Dermis blood vessel endothelial cell (primary cell): ENCODE data around the gene RAB11FIP2. TPM values are rescaled to one million over a fixed set of nuclear protein-coding genes. Genes with fewer than 3 reads are reported as not detected.
"Not testable (repeated sequence)": the region's sequence is repeated elsewhere in the genome, so short reads cannot be mapped to it uniquely, and the experiment has no call there.

ENCODE experiments used
- DNase-seq: peaks from one replicate; pipeline ENCODE4 v3.0.0; 2010
- total RNA-seq: library from RNA; depleted of rRNA; stranded (reverse); fragments of >200 nt; gene quantifications from 2 replicates; pipeline ENCODE4 v1.2.3, GENCODE V29; 2014

The RAB11FIP2 gene
- total RNA-seq: 11.1 TPM in 2 replicates

- DNase-seq: peak; percentile 94
Measured at GRCh38 chr10:118046395-118047156, at the start of gene RAB11FIP2. TSS of gene RAB11FIP2 (minus strand) at chr10:118046941. CDS start at chr10:118046163, 778 bp downstream.

DNA sequence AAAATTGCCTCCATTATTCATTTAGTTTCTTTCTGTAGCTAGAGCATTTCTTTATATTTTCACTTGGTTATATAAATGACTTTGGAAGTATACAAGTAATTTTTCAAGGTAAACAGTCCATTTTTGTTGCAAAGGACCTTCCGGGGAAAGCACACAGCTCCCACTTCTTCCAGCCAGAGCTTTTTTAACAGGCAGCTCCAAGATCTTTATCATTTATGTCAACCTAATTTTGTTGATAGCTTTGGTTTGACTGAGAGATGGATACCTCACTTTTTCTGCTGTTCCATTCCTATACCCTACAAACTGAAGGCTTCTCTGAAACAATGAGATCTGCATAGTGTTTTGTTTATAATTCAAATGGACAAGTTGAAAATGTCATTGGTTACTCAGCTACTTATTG, 49.3 kb upstream of the RAB11FIP2 start:
- no peak for DNase-seq

DNA sequence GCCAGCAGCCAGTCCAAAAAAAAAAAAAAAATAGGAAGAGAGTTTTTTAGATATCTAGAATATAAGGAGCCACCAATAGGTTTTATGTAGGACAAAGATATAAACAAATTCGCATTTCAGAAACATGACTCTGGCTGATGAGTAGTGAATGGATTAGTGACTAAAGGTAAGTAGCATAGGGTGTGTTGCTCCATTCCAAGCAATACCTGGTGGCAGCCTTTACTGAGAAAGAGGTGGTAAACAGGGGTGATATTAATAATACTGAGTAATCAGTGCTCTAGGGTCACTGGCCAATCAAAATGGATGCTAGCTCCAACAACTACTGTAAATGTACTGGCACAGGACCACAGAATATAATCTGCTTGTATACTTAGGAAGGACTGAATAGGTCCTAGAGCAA, 45.5 kb upstream of the RAB11FIP2 start:
- DNase-seq: no peak

- DNase-seq: no peak
Measured at GRCh38 chr10:118080817-118081216, 34.1 kb upstream of the RAB11FIP2 start.

DNA sequence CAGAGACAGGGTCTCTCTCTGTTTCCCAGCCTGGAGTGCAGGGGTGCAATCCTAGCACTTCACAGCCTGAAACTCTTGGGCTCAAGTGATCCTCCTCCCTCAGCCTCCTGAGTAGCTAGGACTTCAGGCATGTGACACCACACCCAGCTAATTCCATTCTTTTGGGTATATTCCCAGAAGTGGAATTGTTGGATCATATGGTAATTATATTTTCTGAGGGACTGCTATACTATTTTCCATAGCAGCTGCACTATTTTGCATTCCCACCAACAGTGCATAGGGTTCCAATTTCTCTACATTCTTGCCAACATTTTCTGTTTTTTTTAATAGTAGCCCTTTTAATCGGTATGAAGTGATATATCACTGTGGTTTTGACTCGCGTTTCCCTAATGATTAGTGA, 30.0 kb upstream of the RAB11FIP2 start:
- DNase-seq: no peak

- DNase-seq: no peak
Measured at GRCh38 chr10:118072840-118073239, 26.1 kb upstream of the RAB11FIP2 start.

- DNase-seq: not testable (repeated sequence)
Measured at GRCh38 chr10:118067389-118067788, 20.6 kb upstream of the RAB11FIP2 start.

- DNase-seq: no peak
Measured at GRCh38 chr10:118062798-118063238, 16.1 kb upstream of the RAB11FIP2 start.

- no peak for DNase-seq
Measured at GRCh38 chr10:118058371-118058770, 11.6 kb upstream of the RAB11FIP2 start.

DNA sequence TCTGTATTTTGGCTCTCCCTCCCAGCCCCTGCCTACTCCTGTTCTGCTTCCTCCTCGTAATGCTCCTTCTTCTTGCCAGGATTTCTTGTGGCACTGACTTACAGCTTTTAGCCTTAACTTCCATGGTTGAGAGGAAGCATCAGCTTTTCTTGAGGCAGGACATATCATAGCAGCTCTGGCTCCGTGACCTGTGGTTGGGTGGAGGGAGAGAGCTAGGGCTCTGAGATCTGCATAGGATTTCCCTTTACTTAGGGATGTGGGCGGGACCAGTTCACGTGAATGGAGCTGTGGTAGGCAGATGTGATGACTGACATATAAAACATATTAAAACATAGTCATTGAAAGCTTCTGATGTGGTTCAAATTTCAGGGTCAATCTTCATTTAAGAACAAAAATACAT, 10.6 kb upstream of the RAB11FIP2 start:
- no peak for DNase-seq

DNA sequence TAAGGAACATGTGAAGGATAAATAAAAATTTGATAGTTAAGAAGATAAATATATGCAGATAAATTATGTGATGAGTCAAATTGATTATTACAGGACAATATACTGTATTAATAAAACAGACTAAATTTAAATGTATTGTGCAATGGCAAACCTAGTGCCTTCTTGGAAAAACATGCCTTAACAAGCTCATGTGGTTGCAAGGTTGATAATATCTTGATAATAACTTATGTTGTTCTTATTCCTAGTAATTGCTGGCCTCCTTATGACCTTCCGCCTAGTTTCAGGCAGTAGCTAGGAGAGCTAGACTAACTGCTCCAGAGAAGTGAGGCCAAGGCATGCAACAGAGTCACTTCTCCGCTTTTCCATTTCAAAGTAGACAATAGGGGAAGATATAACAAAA, 7.6 kb upstream of the RAB11FIP2 start:
- DNase-seq: no peak

- DNase-seq: no peak
Measured at GRCh38 chr10:118052816-118053215, 6.1 kb upstream of the RAB11FIP2 start.

DNA sequence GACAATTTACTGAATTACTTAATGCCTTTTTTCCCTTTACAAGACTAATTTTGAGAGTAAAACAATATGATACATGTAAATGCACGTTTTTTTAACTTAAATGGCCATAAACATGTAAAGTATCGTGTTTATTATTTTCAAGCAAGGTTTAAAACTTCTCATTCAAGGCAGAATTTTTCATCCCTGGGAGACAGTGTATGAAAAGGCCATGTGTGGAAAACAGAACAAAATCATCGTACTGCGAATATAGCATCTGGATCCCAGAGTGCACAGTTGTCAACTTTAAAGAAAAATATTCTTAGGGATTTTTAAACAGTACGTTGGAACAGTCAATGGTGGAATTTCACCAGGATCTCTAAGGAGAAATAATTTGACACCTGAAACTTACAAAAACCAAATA, 1.1 kb upstream of the RAB11FIP2 start:
- DNase-seq: no peak

- no peak for DNase-seq
Measured at GRCh38 chr10:118047157-118047719, 497 bp upstream of the RAB11FIP2 start.

- DNase-seq: peak; percentile 50
Measured at GRCh38 chr10:118045837-118046394, 825 bp downstream of the RAB11FIP2 start.

DNA sequence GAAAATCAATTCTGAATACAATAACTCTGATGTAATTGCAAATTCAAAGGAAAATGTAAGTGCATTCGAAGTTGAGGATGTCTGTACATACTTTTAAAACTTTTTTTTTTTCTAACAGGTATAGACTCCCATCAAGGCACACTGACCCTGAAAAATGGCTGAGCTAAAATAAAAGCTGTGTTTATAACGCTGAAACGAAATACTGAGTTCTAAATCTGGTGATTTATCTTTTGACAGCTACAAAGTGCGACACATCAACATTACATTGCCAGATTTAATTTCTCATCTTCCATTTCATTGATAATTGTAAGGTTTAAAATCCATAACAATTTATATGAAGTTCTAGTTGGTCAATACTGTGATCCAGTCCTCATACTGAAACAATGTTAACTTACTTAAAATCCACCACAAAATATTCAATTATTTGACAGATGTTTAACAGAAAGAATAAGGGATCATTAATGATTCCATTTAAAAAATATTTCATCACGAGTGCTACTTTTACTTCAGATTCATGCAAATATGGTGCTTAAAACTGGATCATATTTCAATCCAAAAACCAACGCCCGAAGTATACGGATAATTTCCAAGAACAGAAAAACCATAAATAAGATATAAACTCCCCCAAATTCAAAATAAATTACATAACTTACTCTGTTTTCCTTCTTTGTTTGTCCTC, 1.4 kb downstream of the RAB11FIP2 start:
- no peak for DNase-seq

- DNase-seq: no peak
Measured at GRCh38 chr10:118042827-118043242, 3.9 kb downstream of the RAB11FIP2 start.

GRCh38 chr10:118042336-118042735, 4.4 kb downstream of the RAB11FIP2 start:
- DNase-seq: no peak

DNA sequence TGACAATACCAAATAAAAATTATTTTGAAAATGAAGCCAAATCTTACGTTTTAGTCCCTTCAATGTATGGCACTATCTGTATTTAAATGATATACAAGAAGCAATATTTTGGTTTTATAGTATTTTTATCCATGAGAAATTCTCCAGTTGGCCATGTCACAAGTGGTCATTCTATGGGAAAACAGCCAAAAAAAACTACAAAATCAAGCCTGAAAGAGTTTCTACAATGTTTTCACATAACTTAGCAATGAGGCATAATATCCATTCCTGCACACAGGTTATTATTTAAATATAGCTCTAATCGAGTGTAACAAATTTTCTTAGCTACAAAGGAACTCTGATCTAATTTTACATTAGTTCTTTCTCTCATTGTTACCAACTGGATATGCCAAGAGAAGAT, 5.4 kb downstream of the RAB11FIP2 start:
- peak; percentile 73 for DNase-seq

DNA sequence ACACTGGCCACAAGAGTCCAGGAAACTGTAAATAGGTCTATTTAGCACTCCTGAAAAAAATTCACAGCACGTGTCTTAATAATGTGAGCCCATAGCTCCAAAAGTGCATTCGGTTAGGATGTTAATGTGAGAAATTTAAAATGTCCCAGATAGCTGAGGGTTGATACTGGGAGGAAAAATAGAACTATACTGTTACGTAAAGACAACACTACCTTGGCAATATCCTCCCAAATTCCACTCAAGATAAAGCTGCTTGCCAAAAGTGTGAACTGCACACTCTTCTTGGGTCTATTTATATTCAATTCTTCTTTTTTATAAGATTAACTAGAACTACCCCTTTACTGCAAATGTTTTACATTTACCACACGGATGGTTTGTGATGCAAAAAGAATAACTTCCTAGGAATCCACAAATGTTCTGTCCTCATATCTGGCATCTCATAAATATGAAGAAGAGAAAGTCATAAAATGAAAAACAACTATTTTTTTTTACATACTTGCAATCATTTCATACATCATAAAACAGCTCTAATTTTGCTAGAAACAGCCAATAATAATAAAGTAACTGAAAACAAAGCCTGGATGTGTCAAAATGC, 10.4 kb downstream of the RAB11FIP2 start:
- no peak for DNase-seq

GRCh38 chr10:118035354-118036005, 11.3 kb downstream of the RAB11FIP2 start:
- DNase-seq: no peak

DNA sequence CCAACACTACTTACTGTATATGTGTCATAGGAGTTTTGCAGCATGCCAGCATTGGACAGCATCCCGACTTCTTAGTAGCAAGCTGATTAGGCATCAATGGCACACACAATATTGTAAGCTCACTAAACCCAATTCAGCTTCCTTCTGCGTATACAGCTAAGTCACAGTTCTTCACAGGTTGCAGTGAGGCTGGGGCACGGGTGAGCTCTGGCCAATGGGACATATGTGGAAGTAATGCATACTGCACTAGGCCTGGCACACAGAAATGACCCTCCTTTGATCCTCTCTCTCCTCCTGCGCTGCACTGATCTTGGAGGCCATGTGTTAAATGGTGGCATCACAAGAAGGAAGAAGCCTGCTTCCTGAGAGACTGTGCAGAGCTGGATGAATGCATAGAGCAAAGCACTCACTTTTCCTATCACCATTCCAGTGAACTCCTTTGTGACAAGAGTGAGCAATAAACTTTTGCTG, 11.9 kb downstream of the RAB11FIP2 start:
- no peak for DNase-seq
